B cell (primary cell): ENCODE data around the gene RAB11B. TPM values are rescaled to one million over a fixed set of nuclear protein-coding genes. Genes with fewer than 3 reads are reported as not detected.

Experiments used
- ATAC-seq: fragments of 200-7000 bp; cut with Tn5 transposase; one replicate; pipeline ENCODE4 v1.10.0; 2021; ENCODE audit warnings: low read depth, mild to moderate bottlenecking, moderate number of reproducible peaks, moderate library complexity
- CTCF ChIA-PET: fragments of 350-600 bp; sonication (Branson Sonifier 250); formaldehyde crosslinking; loops from one replicate; lab custom pipeline; 2021; ENCODE audit warnings: antibody characterized with exemption, inconsistent platforms; lab: Charles Lee
- POLR2A ChIA-PET: fragments of 350-600 bp; sonication (Branson Sonifier 250); formaldehyde crosslinking; loops from one replicate; lab custom pipeline; 2021; ENCODE audit warnings: antibody characterized with exemption; lab: Charles Lee
- DNase-seq: peaks from one replicate; pipeline ENCODE4 v3.0.0; 2013
- H2AFZ ChIP-seq: 2 replicates; pipeline ENCODE4 v1.6.1; 2012; ENCODE audit warnings: mild to moderate bottlenecking, low read depth, low read length; ENCODE audit not compliant: insufficient read depth, poor library complexity, severe bottlenecking
- H3K27ac ChIP-seq, 2 donors: 1 replicate in 1 of 2; 2 replicates in 1 of 2; pipeline ENCODE4 v1.5.1; 2012 to 2013; ENCODE audit warnings: low read length in 2 of 2, mild to moderate bottlenecking in 2 of 2, moderate library complexity in 1 of 2
- H3K27me3 ChIP-seq, 4 experiments: fragments of 200-600 bp in 1 of 4; sonication (generic) in 1 of 4; replicated peaks in 1 of 4; 1 replicate in 2 of 4; 2 replicates in 2 of 4; pipeline versions ENCODE4 v1.6.1 to v1.7.0; 2013 to 2016; ENCODE audit warnings: low read length in 3 of 4, mild to moderate bottlenecking in 2 of 4, mixed read lengths in 1 of 4, moderate library complexity in 1 of 4; ENCODE audit not compliant: insufficient read depth in 4 of 4, control insufficient read depth in 3 of 4; ENCODE audit errors: control extremely low read depth in 1 of 4
- H3K36me3 ChIP-seq, 2 experiments: replicated peaks in 1 of 2; 1 replicate in 1 of 2; 2 replicates in 1 of 2; pipeline versions ENCODE4 v1.6.1 to v1.7.1; 2013; ENCODE audit warnings: low read length in 1 of 2; ENCODE audit not compliant: insufficient read depth in 2 of 2, control insufficient read depth in 1 of 2; ENCODE audit errors: control extremely low read depth in 1 of 2, extremely low read depth in 1 of 2
- H3K4me1 ChIP-seq, 2 donors: fragments of 200-600 bp in 1 of 2; sonication (generic) in 1 of 2; 1 replicate in 1 of 2; 2 replicates in 1 of 2; pipeline versions ENCODE4 v1.5.1 to v1.6.1; 2013 to 2017; ENCODE audit warnings: low read length in 2 of 2; ENCODE audit not compliant: control insufficient read depth in 2 of 2, insufficient read depth in 2 of 2
- H3K4me2 ChIP-seq: replicated peaks from 2 replicates; pipeline ENCODE3; 2012; ENCODE audit warnings: mild to moderate bottlenecking, low read depth, low read length; ENCODE audit not compliant: poor library complexity, severe bottlenecking
- H3K4me3 ChIP-seq, 5 experiments: fragments of 200-600 bp in 1 of 5; sonication (generic) in 1 of 5; 1 replicate in 3 of 5; 2 replicates in 2 of 5; pipeline versions ENCODE4 v1.5.1 to v1.7.0; 2011 to 2016; ENCODE audit warnings: low read length in 4 of 5, mild to moderate bottlenecking in 4 of 5, low read depth in 2 of 5, control low read depth in 1 of 5, moderate library complexity in 1 of 5; ENCODE audit not compliant: insufficient read depth in 1 of 5; ENCODE audit errors: control extremely low read depth in 1 of 5, extremely low read depth in 1 of 5
- H3K79me2 ChIP-seq: fragments of 200-600 bp; sonication (generic); one replicate; pipeline ENCODE4 v1.6.0; 2016; ENCODE audit warnings: low read length; ENCODE audit not compliant: control insufficient read depth, insufficient read depth
- H3K9ac ChIP-seq: fragments of 200-600 bp; sonication (generic); 2 replicates; pipeline ENCODE4 v1.6.1; 2017; ENCODE audit warnings: mild to moderate bottlenecking, low read length, moderate library complexity
- H3K9me3 ChIP-seq, 3 donors: one replicate each; pipeline versions ENCODE4 v1.6.1 to v1.7.1; 2013; ENCODE audit warnings: low read length in 2 of 3; ENCODE audit not compliant: control insufficient read depth in 2 of 3, insufficient read depth in 1 of 3; ENCODE audit errors: control extremely low read depth in 1 of 3
- H4K20me1 ChIP-seq: 2 replicates; pipeline ENCODE4 v1.6.0; 2012; ENCODE audit warnings: mild to moderate bottlenecking, low read length; ENCODE audit not compliant: insufficient read depth, control insufficient read depth, poor library complexity, severe bottlenecking
- H3K27ac Mint-ChIP-seq: one replicate; pipeline ENCODE4 v1.8.0; 2021; ENCODE audit warnings: mixed read lengths
- H3K27me3 Mint-ChIP-seq: one replicate; pipeline ENCODE4 v1.8.0; 2021; ENCODE audit warnings: mixed read lengths
- H3K4me1 Mint-ChIP-seq: one replicate; pipeline ENCODE4 v1.8.0; 2021; ENCODE audit warnings: mixed read lengths
- H3K4me3 Mint-ChIP-seq: one replicate; pipeline ENCODE4 v1.8.0; 2021; ENCODE audit warnings: mixed read lengths
- H3K9me3 Mint-ChIP-seq: one replicate; pipeline ENCODE4 v1.8.0; 2022; ENCODE audit warnings: mixed read lengths; ENCODE audit not compliant: insufficient read depth
- CTCF ChIP-seq: fragments of 200-600 bp; IDR thresholded peaks from one replicate; pipeline ENCODE4 v1.8.0; 2022; ENCODE audit warnings: antibody characterized with exemption, mild to moderate bottlenecking
- EZH2 ChIP-seq: IDR thresholded peaks from 2 replicates; pipeline ENCODE4 v1.6.1; 2012; ENCODE audit warnings: borderline replicate concordance, low read depth, mild to moderate bottlenecking, moderate library complexity, low read length; ENCODE audit not compliant: insufficient read depth, poor library complexity, severe bottlenecking
- WGBS: methylation state at CpG from one replicate; pipeline ENCODE4 v1.1.5; 2013; ENCODE audit warnings: missing lambda C conversion rate; ENCODE audit not compliant: insufficient coverage; 5-methylcytosine and 5-hydroxymethylcytosine counted together
- intact Hi-C: fragments of 100-400 bp; cut with micrococcal nuclease; formaldehyde crosslinking; loops from one replicate; pipeline ENCODE4 v1.10.0; 2022
- polyA plus RNA-seq: library from polyadenylated mRNA; depleted of rRNA; stranded (reverse); fragments of >200 nt; gene quantifications from 2 replicates; pipeline ENCODE4 v1.2.3, GENCODE V29; 2012
- total RNA-seq, 2 donors: library from RNA; stranded (reverse); fragments of 120-200 nt in 1 of 2; gene quantifications; 1 replicate in 1 of 2; 2 replicates in 1 of 2; pipeline versions ENCODE4 v1.2.3 to v1.2.4, GENCODE V29; 2013 to 2022

RAB11B gene
- total and polyA plus RNA-seq, 2 donors (not counting 1 experiment from before 2014, with no cell fraction given), result 130 to 165 TPM

DNA sequence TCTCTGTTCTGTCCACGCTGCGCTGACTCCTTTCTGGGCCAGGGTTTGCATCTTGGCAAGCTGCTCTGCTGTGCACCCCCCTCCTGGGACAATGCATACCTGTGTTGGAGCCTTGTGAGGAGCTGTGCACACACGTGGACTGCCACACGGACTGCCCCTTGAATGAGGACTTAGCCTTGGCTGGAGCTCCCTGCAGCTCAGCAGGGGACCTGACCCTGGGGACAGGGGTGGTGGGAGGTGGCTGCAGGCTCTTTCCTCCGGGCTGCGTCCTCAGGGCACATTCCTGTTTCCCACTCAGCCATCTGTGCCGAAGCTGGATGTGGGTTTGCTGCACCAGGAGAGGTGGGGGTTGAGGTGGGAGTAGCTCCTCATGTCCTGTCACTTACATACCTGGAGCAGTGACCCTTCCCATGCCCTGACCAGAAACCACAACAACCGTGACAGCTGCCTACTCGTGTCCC lies 8.2 kb downstream of the RAB11B start:
- no peak overlapping the region for H3K4me3 ChIP-seq
- no peak for ATAC-seq
- no peak overlapping the region for H3K4me2 ChIP-seq
- no peaks in the 10 kb centered on the region for H3K9me3 ChIP-seq
- H3K27ac ChIP-seq, result no peak overlapping the region
- peaks cover 75% of the 10 kb centered on the region for H4K20me1 ChIP-seq
- CTCF ChIA-PET, result no interaction called here
- H2AFZ ChIP-seq, result no peak overlapping the region
- H3K27me3 ChIP-seq, result no peaks in the 10 kb centered on the region
- peaks cover 53% of the 10 kb centered on the region for H3K79me2 ChIP-seq
- no peaks in the 10 kb centered on the region for H3K4me1 ChIP-seq
- peaks cover 0 to 23% of the 10 kb centered on the region in 2 experiments for H3K36me3 ChIP-seq
- no peaks in the 10 kb centered on the region for H3K27me3 Mint-ChIP-seq
- 87% methylated on average over 8 of the region's 9 CpGs for WGBS
- no peaks in the 10 kb centered on the region for H3K9me3 Mint-ChIP-seq
- DNase-seq, result no peak
- H3K4me3 Mint-ChIP-seq, result no peak overlapping the region
- H3K4me1 Mint-ChIP-seq, result peaks cover 15% of the 10 kb centered on the region
- no peak for TF ChIP-seq EZH2
- TF ChIP-seq CTCF, result no peak
- H3K9ac ChIP-seq, result no peak overlapping the region
- intact Hi-C loops, result loop anchor here (5.0 kb wide), 1 partner anchor 131 kb away; no protein-coding TSS in a partner anchor
- POLR2A ChIA-PET, result no interaction called here
- H3K27ac Mint-ChIP-seq, result no peak overlapping the region

- H3K9ac ChIP-seq, result no peak overlapping the region
- WGBS, result 87% methylated on average over 29 of the region's 34 CpGs
- H3K9me3 ChIP-seq, result no peaks in the 10 kb centered on the region
- ChIA-PET POLR2A (no interaction called here), CTCF (no interaction called here)
- Mint-ChIP-seq H3K27ac (no peak overlapping the region), H3K4me3 (no peak overlapping the region), H3K4me1 (peaks cover 15% of the 10 kb centered on the region), H3K27me3 (no peaks in the 10 kb centered on the region), H3K9me3 (no peaks in the 10 kb centered on the region)
- no peak overlapping the region for H3K4me2 ChIP-seq
- intact Hi-C loops, result loop anchor here (5.0 kb wide), 1 partner anchor 132 kb away; no protein-coding TSS in a partner anchor
- H2AFZ ChIP-seq, result no peak overlapping the region
- TF ChIP-seq CTCF (no peak), EZH2 (no peak)
- H3K4me1 ChIP-seq, result no peaks in the 10 kb centered on the region
- H3K27ac ChIP-seq, result no peak overlapping the region
- H3K36me3 ChIP-seq, result peaks cover 0 to 30% of the 10 kb centered on the region in 2 experiments
- DNase-seq, result no peak
- H3K27me3 ChIP-seq, result no peaks in the 10 kb centered on the region
- H3K4me3 ChIP-seq, result no peak overlapping the region
- peaks cover 61% of the 10 kb centered on the region for H4K20me1 ChIP-seq
- H3K79me2 ChIP-seq, result peaks cover 39% of the 10 kb centered on the region
- no peak for ATAC-seq
Measured at GRCh38 chr19:8399681-8400188, 9.6 kb downstream of the RAB11B start.
